GM19025 (cell line): ENCODE results near the gene ADNP2.

Source experiments
- ATAC-seq: cut with Tn5 transposase; IDR thresholded peaks from one replicate; pipeline ENCODE4 v1.9.1; 2021; ENCODE audit warnings: mild to moderate bottlenecking, low read depth, moderate library complexity; ENCODE audit not compliant: unreplicated experiment

ADNP2 gene

GRCh38 chr18:80187956-80188642 lies 79.0 kb downstream of the ADNP2 start:
- no peak for ATAC-seq

- ATAC-seq = no peak
Measured at GRCh38 chr18:80188643-80189530, 79.8 kb downstream of the ADNP2 start.

GRCh38 chr18:80189531-80189865 lies 80.4 kb downstream of the ADNP2 start:
- no peak for ATAC-seq
